PC-9 (cell line): ENCODE results near the gene LTO1. TPM values are rescaled to one million over a fixed set of nuclear protein-coding genes. Genes with fewer than 3 reads are reported as not detected.
A peak's percentile ranks its signal among the peaks of the same experiment; 100 is the strongest.
"Not testable (repeated sequence)": the region's sequence is repeated elsewhere in the genome, so short reads cannot be mapped to it uniquely, and the experiment has no call there.

ENCODE experiments used
- BruUV-seq: library from RNA; stranded (reverse); fragments of 400-500 nt; replicated peaks from 2 replicates; lab custom pipeline; 2021; lab: Mats Ljungman, UMichigan
- CTCF ChIA-PET: fragments of 300-600 bp; sonication (Branson Sonifier 250); formaldehyde crosslinking; loops from one replicate; lab custom pipeline; 2022; ENCODE audit warnings: antibody characterized with exemption; lab: Charles Lee
- POLR2A ChIA-PET: fragments of 300-600 bp; sonication (Branson Sonifier 250); formaldehyde crosslinking; loops from one replicate; lab custom pipeline; 2022; ENCODE audit warnings: antibody characterized with exemption; ENCODE audit not compliant: unreplicated experiment; lab: Charles Lee
- DNase-seq, 2 experiments: peaks; one replicate each; pipeline versions ENCODE4 v3.0.0 to v3.0.0-alpha.2; 2015 to 2022; ENCODE audit warnings: mixed read lengths in 1 of 2
- H2AFZ ChIP-seq: fragments of 200-600 bp; sonication (generic); 2 replicates; pipeline ENCODE4 v1.8.1; 2017; ENCODE audit warnings: antibody characterized with exemption
- H3F3A ChIP-seq: fragments of 200-600 bp; sonication (generic); 2 replicates; pipeline ENCODE4 v1.8.1; 2017; ENCODE audit warnings: antibody characterized with exemption, mild to moderate bottlenecking, low read depth; ENCODE audit not compliant: insufficient read depth
- H3K27ac ChIP-seq: fragments of 200-600 bp; sonication (generic); 2 replicates; pipeline ENCODE4 v1.6.1; 2016; ENCODE audit warnings: mixed run types
- H3K27me3 ChIP-seq: fragments of 200-600 bp; sonication (generic); 2 replicates; pipeline ENCODE4 v1.6.1; 2016; ENCODE audit warnings: low read depth, mixed run types; ENCODE audit not compliant: insufficient read depth
- H3K36me3 ChIP-seq: fragments of 200-600 bp; sonication (generic); 2 replicates; pipeline ENCODE4 v1.6.1; 2016; ENCODE audit warnings: low read depth, mixed run types
- H3K4me1 ChIP-seq: fragments of 200-600 bp; sonication (generic); replicated peaks from 2 replicates; pipeline ENCODE4 v1.6.1; 2016; ENCODE audit warnings: mixed run types; ENCODE audit not compliant: insufficient read depth
- H3K4me2 ChIP-seq: fragments of 200-600 bp; sonication (generic); 2 replicates; pipeline ENCODE4 v1.6.1; 2017; ENCODE audit warnings: mixed run types
- H3K4me3 ChIP-seq: fragments of 200-600 bp; sonication (generic); 2 replicates; pipeline ENCODE4 v1.6.1; 2016; ENCODE audit warnings: mixed run types
- H3K79me2 ChIP-seq: fragments of 200-600 bp; sonication (generic); 2 replicates; pipeline ENCODE4 v1.6.1; 2017; ENCODE audit warnings: low read depth, mixed run types
- H3K9me2 ChIP-seq: fragments of 200-600 bp; sonication (generic); 2 replicates; pipeline ENCODE4 v1.8.1; 2017; ENCODE audit warnings: mild to moderate bottlenecking; ENCODE audit not compliant: insufficient read depth
- H3K9me3 ChIP-seq: fragments of 200-600 bp; sonication (generic); 2 replicates; pipeline ENCODE4 v1.8.1; 2016; ENCODE audit warnings: low read depth; ENCODE audit not compliant: insufficient read depth
- H4K20me1 ChIP-seq: fragments of 200-600 bp; sonication (generic); 2 replicates; pipeline ENCODE4 v1.8.1; 2017; ENCODE audit not compliant: insufficient read depth
- EZH2 ChIP-seq: fragments of 200-600 bp; sonication (generic); IDR thresholded peaks from 2 replicates; pipeline ENCODE4 v1.8.0; 2017; ENCODE audit warnings: antibody characterized with exemption, low read depth
- intact Hi-C: fragments of 100-400 bp; cut with micrococcal nuclease; formaldehyde crosslinking; loops from one replicate; pipeline ENCODE4 v1.10.0; 2022; ENCODE audit not compliant: unreplicated experiment
- total RNA-seq: library from RNA; stranded (reverse); gene quantifications from 2 replicates; pipeline ENCODE4 v1.2.3, GENCODE V29; 2021
- TF ChIP-seq, protein P1 (sequence below): fragments of 200-600 bp; sonication (generic); conservative IDR thresholded peaks from 2 replicates; pipeline ENCODE4 v1.6.1; 2017; ENCODE audit warnings: mixed run types, antibody characterized with exemption, mild to moderate bottlenecking, moderate library complexity

LTO1 gene
- total RNA-seq, 1 experiment from 2014 or later = 41.1 TPM

DNA sequence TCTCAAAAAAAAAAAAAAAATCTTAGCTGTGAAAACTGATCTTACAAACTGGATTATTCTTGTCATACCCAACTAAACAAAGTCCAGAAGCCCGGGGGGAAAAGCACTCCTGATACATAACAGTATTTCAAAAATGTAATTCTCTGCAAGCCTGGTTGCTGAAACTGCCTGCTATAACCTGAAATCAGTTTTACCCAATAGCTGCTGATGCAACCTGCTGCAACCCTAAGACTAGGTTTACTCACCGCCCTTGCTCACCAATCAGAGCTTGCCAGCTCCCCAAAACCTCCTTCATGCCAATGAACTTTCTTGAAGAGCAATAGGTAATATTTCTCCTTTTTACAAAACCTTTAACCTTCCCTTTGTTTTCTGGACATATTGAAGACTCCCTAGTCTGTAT is 16.3 kb upstream of the LTO1 start:
- intact Hi-C loops = no loop called here
- H4K20me1 ChIP-seq = no peaks in the 10 kb centered on the region

DNA sequence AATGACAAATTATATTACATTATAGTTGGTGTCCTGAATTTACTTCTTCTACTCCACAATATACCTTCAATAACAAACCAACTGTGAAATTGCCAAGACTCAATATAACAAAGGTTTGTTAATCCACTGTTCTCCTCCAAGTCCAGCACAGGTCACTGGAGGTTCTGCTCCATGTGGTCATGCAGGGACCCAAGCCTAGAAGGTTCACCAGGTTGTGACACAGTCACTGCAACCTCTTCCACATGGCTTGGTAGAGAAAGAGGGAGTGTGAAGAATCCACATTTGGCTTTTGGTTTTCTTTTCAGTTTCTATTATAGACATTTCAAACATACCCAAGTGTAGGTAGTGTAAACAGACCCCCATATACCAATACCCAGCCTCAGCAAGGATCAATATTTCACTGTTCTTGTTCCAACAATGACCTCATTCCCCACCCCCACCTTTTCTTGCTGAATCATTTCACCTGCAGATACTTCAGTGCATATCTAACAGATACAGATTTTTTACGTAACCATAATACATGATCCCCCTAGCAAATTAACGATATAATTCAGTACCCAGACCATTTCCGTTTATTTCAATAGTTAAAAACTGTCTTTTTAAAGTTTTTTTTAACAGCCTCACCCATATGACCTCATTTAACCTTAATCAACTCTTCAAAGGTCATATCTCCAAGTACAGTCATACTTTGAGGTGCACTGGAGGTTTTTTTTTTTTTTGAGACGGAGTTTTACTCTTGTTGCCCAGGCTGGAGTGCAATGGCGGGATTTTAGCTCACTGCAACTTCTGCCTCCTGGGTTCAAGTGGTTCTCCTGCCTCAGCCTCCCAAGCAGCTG is 14.5 kb upstream of the LTO1 start:
- peak in 1 of 2 experiments; percentile 31 for DNase-seq
- Histone ChIP-seq H3K4me1 (peaks cover 60% of the 10 kb centered on the region), H3F3A (peaks cover 30% of the 10 kb centered on the region), H3K4me3 (no peak overlapping the region), H4K20me1 (no peaks in the 10 kb centered on the region), H3K79me2 (no peaks in the 10 kb centered on the region), H3K9me2 (no peaks in the 10 kb centered on the region), H3K4me2 (no peak overlapping the region), H2AFZ (no peak overlapping the region), H3K9me3 (peaks cover 6% of the 10 kb centered on the region; the same call in 1 of the 2 replicates), H3K36me3 (no peaks in the 10 kb centered on the region), H3K27me3 (no peaks in the 10 kb centered on the region), H3K27ac (peak overlapping the region; percentile 98)
- no peak for TF ChIP-seq EZH2
- TF ChIP-seq, protein P1, sequence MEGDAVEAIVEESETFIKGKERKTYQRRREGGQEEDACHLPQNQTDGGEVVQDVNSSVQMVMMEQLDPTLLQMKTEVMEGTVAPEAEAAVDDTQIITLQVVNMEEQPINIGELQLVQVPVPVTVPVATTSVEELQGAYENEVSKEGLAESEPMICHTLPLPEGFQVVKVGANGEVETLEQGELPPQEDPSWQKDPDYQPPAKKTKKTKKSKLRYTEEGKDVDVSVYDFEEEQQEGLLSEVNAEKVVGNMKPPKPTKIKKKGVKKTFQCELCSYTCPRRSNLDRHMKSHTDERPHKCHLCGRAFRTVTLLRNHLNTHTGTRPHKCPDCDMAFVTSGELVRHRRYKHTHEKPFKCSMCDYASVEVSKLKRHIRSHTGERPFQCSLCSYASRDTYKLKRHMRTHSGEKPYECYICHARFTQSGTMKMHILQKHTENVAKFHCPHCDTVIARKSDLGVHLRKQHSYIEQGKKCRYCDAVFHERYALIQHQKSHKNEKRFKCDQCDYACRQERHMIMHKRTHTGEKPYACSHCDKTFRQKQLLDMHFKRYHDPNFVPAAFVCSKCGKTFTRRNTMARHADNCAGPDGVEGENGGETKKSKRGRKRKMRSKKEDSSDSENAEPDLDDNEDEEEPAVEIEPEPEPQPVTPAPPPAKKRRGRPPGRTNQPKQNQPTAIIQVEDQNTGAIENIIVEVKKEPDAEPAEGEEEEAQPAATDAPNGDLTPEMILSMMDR = no peak
- POLR2A ChIA-PET = no interaction called here
- intact Hi-C loops = loop anchor here (2.0 kb wide), 1 partner anchor 709 kb away; the partner anchor contains the start of gene CTTN
- CTCF ChIA-PET = interaction anchor here (0.6 kb wide), 1 partner anchor 237 kb away, joined by 3 read pairs; no protein-coding TSS in a partner anchor
- BruUV-seq = no TSS peak

More for the DNA sequence above, 16.3 kb upstream of the LTO1 start:
- H3K4me2 ChIP-seq = peak overlapping the region; percentile 11
- H3F3A ChIP-seq = peaks cover 26% of the 10 kb centered on the region
- H3K27ac ChIP-seq = peak overlapping the region; percentile 98
- POLR2A ChIA-PET = interaction anchor here (0.7 kb wide), 1 partner anchor 190 kb away, joined by 3 read pairs; no protein-coding TSS in a partner anchor
- no peaks in the 10 kb centered on the region for H3K9me2 ChIP-seq
- peaks cover 67% of the 10 kb centered on the region for H3K4me1 ChIP-seq
- CTCF ChIA-PET = no interaction called here
- H3K79me2 ChIP-seq = no peaks in the 10 kb centered on the region
- no peak overlapping the region for H2AFZ ChIP-seq
- no peaks in the 10 kb centered on the region for H3K27me3 ChIP-seq
- peaks cover 6% of the 10 kb centered on the region; the same call in 1 of the 2 replicates for H3K9me3 ChIP-seq
- TF ChIP-seq, protein P1 = no peak
- TF ChIP-seq EZH2 = no peak
- DNase-seq = peak in 1 of 2 experiments; percentile 58
- H3K4me3 ChIP-seq = 0 out of 2 replicates have a peak overlapping the region, but pooled peaks have one; percentile 1
- H3K36me3 ChIP-seq = no peaks in the 10 kb centered on the region
- no TSS peak for BruUV-seq

DNA sequence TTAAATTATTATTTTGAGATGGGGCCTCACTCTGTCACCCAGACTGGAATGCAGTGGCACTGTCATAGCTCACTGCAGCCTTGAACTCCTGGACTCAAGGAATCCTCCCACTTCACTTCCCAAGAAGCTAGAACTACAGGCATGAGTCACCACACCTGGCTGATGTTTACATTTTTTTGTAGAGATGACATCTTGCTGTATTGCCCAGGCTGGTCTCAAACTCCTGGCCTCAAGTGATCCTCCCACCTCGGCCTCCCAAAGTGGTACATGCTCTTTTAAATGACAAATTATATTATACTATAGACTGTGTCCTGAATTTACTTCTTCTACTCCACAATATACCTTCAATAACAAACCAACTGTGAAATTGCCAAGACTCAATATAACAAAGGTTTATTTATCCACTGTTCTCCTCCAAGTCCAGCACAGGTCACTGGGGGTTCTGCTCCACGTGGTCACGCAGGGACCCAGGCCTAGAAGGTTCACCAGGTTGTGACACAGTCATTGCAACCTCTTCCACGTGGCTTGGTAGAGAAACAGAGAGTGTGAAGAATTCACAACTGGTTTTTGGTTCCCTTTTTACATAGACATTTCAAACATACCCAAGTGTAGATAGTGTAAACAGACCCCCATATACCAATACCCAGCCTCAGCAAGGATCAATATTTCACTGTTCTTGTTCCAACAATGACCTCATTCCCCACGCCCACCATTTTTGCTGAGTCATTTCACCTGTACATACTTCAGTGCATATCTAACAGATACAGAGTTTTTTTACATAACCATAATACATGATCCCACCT is 13.0 kb upstream of the LTO1 start:
- H3K4me2 ChIP-seq = peak overlapping the region; percentile 21
- peak overlapping the region; percentile 98 for H3K27ac ChIP-seq
- H3K4me1 ChIP-seq = peaks cover 60% of the 10 kb centered on the region
- POLR2A ChIA-PET, H3K9me2 ChIP-seq, H3K4me3 ChIP-seq, H3K27me3 ChIP-seq, H3K79me2 ChIP-seq, H3K36me3 ChIP-seq, CTCF ChIA-PET, BruUV-seq, H2AFZ ChIP-seq, H4K20me1 ChIP-seq, H3K9me3 ChIP-seq: not testable (repeated sequence)
- DNase-seq = peak; percentile 55 to 81
- H3F3A ChIP-seq = peaks cover 31% of the 10 kb centered on the region
- intact Hi-C loops = loop anchor here (2.0 kb wide), 3 partner anchors 13 to 711 kb away; partner anchors contain the start of gene CTTN
